Amniotic epithelial cell (primary cell): ENCODE measurements around the gene KLHDC7B.
A peak's percentile ranks its signal among the peaks of the same experiment; 100 is the strongest.

Experiments
- DNase-seq: peaks from one replicate; pipeline ENCODE4 v3.0.0-alpha.2; 2010; ENCODE audit warnings: low read depth

KLHDC7B gene

DNA sequence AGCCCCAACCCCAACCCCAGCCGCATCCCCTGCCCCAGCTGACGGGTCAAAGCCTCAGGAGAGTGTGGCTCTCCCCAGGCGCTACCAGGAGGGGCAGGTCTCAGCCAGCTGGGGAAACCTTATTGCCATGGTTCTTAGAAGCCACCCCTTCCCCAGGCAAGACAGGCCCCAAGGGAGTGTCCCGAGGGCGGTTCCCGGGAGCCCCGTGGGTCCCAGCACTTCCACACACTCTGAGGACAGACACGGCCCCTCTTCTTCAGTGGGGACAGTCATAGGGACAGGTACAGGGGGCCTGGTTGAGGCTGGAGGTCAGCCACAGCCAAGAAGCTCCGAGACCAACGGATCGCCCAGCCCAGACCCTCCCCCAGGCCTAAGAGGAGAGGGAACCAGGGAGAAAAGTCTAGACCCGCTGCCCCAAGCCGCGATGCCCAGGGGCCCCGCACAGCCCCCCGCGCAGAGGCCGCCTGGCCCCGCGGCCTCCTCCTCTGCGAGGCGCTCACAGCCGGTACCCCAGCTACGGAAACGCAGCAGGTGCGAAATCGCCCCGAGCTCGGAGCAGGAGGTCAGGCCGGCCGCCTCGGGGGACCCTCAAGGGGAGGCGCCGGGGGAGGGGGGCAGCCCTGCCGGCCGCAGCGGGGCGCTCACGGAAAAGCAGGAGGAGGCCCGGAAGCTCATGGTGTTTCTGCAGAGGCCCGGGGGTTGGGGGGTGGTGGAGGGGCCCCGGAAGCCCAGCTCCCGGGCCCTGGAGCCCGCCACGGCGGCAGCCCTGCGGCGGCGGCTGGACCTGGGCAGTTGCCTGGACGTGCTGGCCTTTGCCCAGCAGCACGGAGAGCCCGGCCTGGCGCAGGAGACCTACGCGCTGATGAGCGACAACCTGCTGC, 2.6 kb downstream of the KLHDC7B start:
- DNase-seq: no peak

DNA sequence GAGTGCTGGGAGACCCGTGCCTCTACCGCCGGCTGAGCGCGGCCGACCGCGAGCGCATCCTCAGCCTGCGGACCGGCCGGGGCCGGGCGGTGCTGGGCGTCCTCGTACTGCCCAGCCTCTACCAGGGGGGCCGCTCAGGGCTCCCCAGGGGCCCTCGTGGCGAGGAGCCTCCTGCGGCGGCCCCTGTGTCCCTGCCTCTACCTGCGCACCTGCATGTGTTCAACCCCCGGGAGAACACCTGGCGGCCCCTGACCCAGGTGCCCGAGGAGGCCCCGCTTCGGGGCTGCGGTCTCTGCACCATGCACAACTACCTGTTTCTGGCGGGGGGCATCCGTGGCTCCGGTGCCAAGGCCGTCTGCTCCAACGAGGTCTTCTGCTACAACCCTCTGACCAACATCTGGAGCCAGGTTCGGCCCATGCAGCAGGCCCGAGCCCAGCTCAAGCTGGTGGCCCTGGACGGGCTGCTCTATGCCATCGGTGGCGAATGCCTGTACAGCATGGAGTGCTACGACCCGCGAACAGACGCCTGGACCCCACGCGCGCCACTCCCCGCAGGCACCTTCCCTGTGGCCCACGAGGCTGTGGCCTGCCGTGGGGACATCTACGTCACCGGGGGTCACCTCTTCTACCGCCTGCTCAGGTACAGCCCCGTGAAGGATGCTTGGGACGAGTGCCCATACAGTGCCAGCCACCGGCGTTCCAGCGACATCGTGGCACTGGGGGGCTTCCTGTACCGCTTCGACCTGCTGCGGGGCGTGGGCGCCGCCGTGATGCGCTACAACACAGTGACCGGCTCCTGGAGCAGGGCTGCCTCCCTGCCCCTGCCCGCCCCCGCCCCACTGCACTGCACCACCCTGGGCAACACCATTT, 3.5 kb downstream of the KLHDC7B start:
- no peak for DNase-seq

DNA sequence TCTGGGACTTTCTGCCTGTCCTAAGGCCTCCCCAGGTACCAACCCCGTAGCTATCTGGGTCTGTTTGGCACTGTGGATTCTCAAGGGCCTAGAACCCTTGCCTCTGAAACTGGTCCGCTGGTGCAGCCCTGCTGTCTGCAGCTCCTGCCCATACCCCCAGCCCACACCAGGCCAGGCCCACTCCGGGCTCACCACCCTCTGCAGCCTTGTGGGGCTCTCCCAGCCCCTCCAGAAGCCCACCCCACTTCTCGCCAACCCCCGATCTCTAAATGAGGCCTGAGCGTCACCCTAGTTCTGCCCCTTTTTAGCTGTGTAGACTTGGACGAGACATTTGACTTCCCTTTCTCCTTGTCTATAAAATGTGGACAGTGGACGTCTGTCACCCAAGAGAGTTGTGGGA, 4.7 kb downstream of the KLHDC7B start:
- no peak for DNase-seq

DNA sequence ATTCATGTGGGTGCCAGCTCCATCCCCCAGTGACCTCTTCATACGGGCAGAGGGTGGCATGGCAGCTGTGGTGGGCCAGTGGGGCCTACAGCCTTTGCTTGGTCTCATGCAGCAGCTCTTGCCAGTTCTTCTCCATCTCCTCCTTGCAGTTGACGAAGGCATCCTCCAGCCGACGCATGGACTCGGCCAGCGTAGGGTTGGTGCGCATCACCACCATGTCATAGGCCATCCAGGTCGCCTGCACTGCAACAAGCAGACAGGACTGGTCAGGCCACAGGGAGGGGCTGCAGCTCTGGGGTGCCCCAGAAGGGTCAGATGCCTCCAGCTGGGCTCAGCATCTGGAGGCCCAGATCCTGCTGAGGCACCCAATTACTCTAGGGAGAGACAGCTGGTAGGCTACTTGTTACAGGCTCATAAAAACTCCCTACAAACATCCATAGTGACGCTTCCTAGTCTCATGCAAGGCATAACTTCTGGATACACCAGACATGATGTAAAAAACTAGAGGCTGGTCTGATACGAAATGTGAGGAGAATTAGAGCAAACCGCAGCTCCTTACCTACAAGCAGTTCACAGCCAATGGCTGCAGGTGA, 5.6 kb downstream of the KLHDC7B start:
- no peak for DNase-seq

DNA sequence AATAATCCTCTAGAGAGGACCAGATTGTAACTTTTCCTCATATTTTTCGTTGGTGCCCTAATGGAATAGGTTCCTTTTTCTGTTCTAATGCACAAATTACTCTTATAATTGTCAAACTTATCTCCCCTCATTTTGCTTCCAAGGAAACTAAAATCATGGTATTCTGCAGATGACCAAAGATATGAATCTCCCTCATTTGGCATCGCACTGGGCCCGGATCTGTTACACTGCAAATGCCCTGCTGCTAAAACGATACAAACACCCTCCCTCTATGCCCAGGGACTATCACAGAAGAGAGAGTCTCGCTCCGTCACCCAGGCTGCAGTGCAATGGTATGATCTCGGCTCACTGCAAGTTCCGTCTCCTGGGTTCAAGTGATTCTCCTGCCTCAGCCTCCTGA, 7.6 kb downstream of the KLHDC7B start:
- DNase-seq: no peak

DNA sequence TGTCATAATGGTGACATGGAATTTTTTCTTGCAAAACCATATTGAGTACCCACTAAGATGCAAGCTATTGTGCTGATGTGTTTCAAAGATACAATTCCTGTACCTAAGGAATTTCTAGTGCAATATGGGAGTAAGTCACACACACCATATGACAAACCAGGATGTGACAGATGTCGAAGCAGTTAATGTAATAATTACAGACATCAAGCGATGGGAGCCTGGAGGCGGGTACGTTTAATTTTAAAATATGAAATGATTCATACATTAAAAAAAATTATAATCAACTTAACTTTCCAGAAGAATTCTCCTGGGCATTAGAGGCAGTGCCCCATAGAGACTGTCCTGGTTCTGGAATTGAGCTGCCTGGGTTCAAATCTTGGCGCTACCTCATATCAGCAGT, 11.0 kb downstream of the KLHDC7B start:
- DNase-seq: no peak

DNA sequence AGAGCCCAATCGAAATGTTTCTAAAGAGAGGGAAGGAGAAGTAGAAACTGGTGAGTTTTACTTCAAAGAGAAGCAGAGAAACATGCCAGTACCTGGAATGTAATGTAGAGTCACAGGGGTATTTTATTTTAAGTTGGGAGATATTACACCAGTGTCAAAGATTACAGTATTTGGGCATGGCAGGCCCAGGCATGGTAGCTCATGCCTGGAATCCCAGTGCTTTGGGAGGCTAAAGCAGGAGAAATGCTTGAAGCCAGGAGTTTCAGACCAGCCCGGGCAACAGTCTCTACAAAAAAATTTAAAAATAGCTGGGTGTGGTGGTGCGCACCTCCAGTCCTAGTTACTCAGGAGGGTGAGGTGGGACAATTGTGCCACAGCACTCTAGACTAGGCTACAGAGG, 14.3 kb downstream of the KLHDC7B start:
- no peak for DNase-seq

DNA sequence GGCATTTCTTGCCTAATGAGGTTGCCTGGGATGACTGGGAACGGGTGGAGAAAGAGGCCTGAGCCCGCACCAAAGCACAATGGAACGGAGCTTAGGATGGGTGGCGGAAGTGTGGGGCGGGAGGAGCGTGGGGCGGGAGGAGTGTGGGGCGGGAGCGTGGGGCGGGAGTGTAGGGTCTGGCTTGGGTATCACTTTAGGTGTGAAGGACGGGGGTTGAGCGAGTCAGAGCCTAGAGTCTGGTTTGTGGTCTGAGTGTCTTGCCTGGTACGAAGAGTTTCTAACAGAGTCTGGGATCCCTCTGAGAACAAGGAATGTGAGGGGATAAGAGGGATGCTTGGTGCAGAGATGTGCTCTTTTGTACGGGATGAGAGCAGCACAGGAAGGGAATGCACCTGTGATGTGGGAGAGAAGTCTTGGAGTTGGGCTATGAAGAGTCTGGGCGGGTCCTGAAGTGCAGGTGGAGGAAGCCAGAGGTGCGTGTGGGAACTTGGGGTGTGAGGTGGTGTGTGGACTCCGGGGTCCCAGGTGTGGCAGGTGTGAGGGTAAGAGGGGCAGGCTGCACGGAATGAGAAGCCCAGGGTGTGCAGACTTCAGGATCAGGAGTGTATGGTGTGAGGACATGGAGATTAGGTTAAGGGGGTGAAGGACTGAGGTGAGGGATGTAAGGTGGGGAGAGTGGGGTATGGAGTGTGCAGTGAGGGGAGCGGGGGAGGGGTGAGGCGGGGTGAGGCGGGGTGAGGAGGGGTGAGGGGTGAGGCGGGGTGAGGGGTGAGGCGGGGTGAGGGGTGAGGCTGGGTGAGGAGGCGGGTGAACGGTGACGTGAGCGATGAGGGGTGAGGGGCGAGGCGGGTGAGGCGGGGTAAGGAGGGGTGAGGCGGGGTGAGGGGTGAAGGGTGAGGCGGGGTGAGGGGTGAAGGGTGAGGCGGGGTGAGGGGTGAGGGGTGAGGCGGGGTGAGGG, 16.0 kb downstream of the KLHDC7B start:
- no peak for DNase-seq

DNA sequence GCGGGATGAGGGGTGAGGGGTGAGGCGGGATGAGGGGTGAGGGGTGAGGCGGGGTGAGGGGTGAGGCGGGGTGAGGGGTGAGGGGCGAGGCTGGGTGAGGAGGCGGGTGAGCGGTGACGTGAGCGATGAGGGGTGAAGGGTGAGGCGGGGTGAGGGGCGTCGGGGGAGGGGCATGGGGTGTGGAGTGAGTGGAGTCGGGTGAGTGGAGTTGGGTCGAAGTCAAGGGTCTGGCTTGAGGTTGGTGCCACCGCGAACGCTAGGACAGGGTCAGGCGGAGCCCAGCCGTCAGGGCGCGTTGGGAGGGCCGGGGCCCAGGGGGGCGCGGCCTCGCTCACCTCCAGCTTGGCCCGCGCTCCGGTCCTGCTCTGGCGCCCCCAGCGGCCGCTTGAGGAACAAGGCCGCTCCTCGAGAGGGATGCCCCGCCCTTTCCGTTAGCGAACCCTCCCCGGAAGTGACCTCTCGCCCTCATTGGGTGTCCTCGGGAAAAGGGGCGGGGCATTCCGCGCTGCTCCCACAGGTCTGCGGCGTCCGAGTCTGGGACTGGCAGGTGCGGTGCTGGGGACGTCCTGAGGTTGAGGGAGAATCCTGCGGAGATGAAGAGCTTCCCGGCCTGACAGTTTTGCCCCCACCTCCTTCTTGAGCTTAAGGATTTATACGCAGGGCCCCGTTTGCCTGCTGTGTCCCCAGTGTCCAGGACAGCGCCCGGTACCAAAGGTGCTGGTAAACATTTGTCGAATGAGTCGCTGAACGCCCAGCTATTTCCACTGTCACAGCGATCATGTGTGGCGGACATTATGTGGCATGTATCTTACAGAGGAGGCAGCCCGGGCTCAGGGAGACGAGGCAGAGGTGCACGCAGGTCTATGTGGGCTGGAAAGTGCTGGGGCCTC, 17.1 kb downstream of the KLHDC7B start, which contains the start of gene SYCE3:
TSS of gene SYCE3 (minus strand) at position 397 of the 890 bp plus-strand sequence. CDS start 6,514 bp downstream, outside the sequence.
- peak; percentile 78 for DNase-seq

DNA sequence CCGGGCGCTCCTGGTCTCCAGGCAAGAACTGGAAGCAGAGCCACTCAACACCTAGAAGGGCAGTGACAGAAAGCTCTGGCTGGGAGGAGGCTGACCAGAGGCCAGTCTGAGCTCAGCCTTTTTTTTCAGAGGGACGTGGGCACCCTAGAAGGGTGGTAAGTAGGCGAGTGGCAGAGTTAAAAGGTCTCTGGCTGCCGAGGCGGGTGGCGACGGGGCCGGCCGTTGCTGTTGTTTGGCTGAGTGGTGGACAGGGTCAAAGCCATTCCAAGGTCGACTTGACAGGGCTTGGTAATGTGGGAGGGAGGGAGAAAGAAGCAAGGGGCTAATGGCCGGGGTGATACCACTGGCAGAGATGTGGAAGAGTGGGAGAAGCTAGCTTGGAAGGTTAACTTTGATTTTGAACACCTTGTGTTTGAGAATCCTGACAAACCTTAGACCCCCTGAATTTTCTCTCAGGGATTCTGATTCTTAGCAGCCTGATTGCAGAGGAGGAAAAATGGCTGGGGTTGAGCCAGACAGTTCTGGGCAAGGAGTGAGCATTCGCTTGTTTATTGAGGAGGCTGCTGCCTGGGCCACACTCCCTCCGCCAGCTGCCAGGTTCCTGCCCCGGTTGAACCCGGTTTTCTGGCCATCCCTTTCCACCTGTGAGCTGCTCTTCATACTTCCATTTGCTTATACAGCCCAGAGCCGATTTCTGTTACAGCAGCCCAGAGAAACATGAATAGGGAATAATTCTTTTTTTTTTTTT, 17.9 kb downstream of the KLHDC7B start:
- DNase-seq: no peak

DNA sequence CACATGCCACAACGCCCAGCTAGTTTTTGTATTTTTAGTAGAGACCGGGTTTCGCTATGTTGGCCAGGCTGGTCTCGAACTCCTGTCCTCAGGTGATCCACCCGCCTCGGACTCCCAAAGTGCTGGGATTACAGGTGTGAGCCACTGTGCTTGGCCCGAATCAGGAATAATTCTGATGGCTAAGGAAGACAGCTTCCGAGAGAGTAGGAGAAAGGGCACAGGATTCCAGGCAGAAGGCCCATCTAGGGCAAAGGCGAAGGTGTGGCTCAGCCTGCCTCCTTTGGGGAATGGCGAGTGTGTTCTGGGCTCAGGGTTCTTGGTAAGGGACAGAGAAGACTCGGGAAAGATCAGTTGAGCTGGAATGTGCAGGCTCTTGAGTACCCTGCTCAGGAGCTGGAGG, 18.6 kb downstream of the KLHDC7B start:
- no peak for DNase-seq

DNA sequence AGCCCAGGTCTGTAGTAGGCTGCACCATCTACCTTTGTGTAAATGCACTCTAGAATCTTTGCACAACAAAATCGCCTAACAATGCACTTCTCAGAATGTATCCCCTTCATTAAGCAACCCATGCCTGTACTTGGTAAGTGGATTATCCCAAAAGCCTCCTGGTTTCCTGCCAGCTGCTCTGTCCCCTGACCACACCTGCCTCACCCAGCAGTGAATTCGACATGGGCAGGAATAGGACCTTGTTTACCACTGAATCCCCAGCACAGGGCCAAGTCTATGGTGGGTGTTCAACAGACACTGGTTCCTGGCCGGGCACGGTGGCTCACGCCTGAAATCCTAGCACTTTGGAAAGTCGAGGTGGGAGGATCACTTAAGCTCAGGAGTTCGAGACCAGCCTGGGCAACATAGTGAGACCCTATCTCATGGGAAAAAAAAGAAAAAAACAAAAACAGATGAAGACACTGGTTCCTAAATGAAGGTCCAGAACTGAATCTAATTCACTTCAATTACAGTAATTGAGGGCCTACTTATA, 22.1 kb downstream of the KLHDC7B start:
- no peak for DNase-seq

DNA sequence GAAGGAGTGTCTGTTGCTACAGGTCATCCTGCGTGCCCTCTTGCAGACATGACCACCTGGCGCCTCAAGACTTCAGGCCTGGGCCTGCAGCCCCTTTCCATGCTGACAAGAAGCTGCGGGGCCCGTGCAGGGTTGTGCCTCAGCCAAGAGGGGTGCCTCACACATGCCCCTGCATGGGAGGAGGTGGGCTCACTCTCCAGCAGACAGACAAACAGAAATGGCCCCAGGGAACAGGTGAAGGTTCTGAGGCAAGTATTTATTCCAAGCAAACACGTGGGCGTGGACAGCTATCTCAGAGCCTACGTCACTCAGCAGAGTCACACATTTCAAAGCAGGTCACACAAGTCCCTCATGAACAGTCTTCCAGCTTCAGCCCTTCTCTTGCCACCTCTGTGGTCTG, 22.9 kb downstream of the KLHDC7B start:
- no peak for DNase-seq

DNA sequence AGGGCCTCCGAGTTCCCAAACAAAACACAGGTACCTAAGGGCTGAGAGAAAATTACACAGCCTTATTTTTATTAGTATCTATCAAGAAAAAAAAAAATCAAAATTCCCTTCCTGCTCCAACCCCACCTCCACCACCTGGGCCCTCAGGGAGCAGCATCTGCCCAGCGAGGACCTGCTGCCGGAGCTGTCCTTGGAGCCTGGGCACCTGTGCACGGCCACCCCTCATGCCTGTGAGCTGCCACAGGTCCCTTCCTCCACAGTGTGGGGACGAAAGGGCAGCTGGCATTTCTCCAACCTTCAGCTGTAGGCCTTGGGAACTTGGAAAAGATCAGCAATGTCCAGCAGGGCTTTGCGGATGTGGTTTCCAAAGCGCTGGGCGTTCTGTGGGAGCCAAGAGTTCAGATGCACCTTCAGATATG, 23.4 kb downstream of the KLHDC7B start:
- DNase-seq: no peak

DNA sequence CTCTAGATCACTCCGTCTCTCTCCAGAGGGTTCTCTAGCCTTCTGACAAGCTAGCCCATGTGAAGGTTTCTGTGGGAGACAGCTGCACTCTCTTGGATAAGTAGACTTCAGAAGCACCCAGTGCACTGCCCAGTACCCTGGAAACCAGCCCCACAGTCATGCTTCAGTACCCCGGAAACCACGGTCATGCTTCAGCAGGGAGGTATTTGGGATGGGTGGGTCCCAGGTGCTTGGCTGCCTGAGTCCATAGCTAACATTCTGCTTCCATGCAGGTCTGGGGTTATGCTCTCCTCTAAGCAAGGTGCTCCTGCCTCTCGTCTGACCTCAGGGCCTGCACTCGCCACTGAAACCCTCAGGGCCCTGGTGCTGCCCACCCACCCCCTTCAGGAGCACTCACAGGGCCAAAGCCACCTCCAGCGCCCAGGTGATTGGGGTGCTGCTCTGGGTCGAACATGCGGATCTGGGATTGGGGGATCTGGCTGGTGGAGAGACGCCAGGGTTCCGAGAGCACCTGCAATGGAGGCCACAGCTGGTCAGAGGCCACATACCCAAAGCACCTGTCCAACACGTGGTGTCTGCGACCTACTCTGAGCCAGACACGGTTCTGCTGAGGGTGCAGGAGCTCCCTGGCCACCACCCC, 24.3 kb downstream of the KLHDC7B start:
- DNase-seq: no peak

DNA sequence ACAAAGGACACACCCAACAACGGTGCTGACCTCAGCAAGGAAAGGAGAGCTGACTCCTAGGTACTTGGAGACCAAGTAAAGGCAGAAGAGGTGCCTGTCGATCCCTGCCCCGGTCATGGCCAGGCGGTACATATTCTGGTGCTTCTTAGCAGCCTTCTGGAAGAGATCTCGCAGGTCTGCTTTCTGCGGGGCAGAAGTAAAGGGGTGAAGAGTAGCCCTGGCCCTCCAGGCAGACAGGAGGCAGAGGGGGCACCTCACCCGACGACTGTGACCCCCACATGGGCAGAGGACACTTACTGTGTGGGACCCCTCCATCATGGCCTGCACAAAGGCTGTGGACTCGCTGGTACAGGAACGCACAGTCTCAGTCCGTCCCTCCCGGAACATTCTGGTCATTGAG, 25.2 kb downstream of the KLHDC7B start:
- DNase-seq: no peak

DNA sequence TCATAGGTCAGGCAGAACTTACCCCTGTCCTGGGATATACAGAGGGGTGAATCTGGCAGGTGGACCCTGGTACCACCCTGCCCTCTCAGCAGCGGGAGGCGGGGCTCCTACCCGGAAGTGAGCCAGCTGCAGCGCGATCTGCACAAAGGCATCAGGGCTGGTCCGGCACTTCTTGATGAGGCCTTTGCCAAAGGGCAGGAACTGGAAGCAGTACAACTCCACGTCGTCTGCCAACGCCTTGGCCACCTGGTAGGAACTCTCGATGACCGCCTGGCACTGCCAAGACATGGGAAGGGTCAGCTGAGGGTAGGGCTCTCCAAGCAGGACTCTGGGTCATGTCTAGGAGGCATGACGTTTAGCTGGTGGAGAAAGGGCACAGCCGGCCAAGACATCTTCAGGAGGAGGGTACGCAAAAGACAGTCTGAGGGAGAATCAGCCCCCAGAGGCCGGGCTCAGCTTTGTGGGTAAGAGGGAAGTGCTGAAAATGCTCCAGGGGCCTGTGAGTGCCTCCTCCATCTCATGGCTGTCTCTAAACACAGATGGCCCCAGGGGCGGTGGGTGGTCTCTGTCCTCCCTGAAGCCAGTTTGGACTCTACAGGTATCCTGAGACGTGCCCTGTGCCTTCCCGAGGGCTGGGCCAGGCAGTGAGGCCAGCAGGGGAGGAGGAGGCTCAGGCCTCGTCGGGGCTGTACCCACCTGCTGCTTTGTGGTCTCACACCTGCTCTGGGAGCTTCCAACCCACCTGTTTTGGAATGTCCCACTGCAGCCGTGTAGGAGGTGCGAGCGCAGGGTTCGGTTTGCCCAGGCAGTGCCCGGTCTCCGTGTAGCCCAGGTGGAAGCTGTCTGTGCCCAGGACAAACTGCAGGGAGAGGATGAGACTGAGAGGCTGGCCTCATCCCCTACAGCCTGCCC, 25.8 kb downstream of the KLHDC7B start:
- no peak for DNase-seq

DNA sequence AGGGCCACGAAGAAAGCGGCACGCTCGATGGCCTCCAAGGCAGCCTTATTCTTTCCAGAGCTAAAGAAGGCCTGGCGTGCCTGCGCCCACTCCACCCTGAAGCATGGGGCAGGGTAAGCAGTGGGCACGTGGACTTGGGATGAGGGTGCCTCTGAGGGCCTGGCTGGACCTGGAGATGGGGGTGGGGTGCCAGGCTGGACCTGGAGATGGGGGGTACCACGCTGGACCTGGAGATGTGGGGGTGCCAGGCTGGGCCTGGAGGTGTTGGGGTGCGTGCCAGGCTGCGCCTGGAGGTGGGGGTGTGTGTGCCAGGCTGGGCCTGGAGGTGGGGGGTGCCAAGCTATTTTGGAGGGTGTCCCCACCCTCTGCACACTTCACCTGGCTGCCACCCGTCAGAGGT, 27.3 kb downstream of the KLHDC7B start:
- DNase-seq: no peak
